Loucy (cell line): Measurements from ENCODE around the gene YTHDF2.

Experiments
- H2AFZ ChIP-seq: fragments of 200-600 bp; sonication (generic); 2 replicates; pipeline ENCODE4 v1.6.0; 2016; ENCODE audit warnings: antibody characterized with exemption, mild to moderate bottlenecking, low read length, moderate library complexity
- H3F3A ChIP-seq: fragments of 200-600 bp; 2 replicates; pipeline ENCODE4 v1.6.0; 2016; ENCODE audit warnings: antibody characterized with exemption, low read depth, mild to moderate bottlenecking
- H3K27me3 ChIP-seq: fragments of 200-600 bp; sonication (generic); 2 replicates; pipeline ENCODE4 v1.6.1; 2014; ENCODE audit warnings: low read length, mild to moderate bottlenecking; ENCODE audit not compliant: insufficient read depth, poor library complexity, severe bottlenecking
- H3K36me3 ChIP-seq: fragments of 200-600 bp; sonication (generic); 2 replicates; pipeline ENCODE4 v1.6.1; 2016; ENCODE audit warnings: low read length; ENCODE audit not compliant: insufficient read depth
- H3K4me1 ChIP-seq: fragments of 200-600 bp; sonication (generic); 2 replicates; pipeline ENCODE4 v1.5.1; 2014; ENCODE audit warnings: low read length, mild to moderate bottlenecking; ENCODE audit not compliant: insufficient read depth, poor library complexity, severe bottlenecking
- H3K4me2 ChIP-seq: fragments of 200-600 bp; sonication (generic); 2 replicates; pipeline ENCODE4 v1.6.0; 2014; ENCODE audit warnings: antibody characterized with exemption, low read length, low read depth, mild to moderate bottlenecking; ENCODE audit not compliant: poor library complexity, severe bottlenecking
- H3K4me3 ChIP-seq: fragments of 200-600 bp; sonication (generic); 2 replicates; pipeline ENCODE4 v1.5.1; 2014; ENCODE audit warnings: low read length, mild to moderate bottlenecking, mixed read lengths; ENCODE audit not compliant: poor library complexity, severe bottlenecking
- H3K79me2 ChIP-seq: fragments of 200-600 bp; sonication (generic); 2 replicates; pipeline ENCODE4 v1.6.1; 2014; ENCODE audit warnings: low read length; ENCODE audit not compliant: insufficient read depth
- H3K9ac ChIP-seq: fragments of 200-600 bp; sonication (generic); 2 replicates; pipeline ENCODE4 v1.6.0; 2014; ENCODE audit warnings: mild to moderate bottlenecking, low read depth, low read length, moderate library complexity; ENCODE audit not compliant: poor library complexity, severe bottlenecking
- H3K9me2 ChIP-seq: fragments of 200-600 bp; sonication (generic); replicated peaks from 2 replicates; pipeline ENCODE4 v1.6.1; 2016; ENCODE audit warnings: low read depth, low read length, mixed read lengths
- H3K9me3 ChIP-seq: fragments of 200-600 bp; sonication (generic); 2 replicates; pipeline ENCODE4 v1.6.1; 2014; ENCODE audit warnings: mild to moderate bottlenecking, antibody characterized with exemption, low read length, low read depth; ENCODE audit not compliant: insufficient read depth
- H4K20me1 ChIP-seq: fragments of 200-600 bp; sonication (generic); 2 replicates; pipeline ENCODE4 v1.6.0; 2014; ENCODE audit warnings: antibody characterized with exemption, low read length, mild to moderate bottlenecking; ENCODE audit not compliant: insufficient read depth, poor library complexity, severe bottlenecking
- EZH2phosphoT487 ChIP-seq: fragments of 200-600 bp; IDR thresholded peaks from 2 replicates; pipeline ENCODE4 v1.6.1; 2018; ENCODE audit warnings: antibody characterized with exemption, mild to moderate bottlenecking, moderate library complexity, borderline replicate concordance
- TF ChIP-seq, protein P1 (sequence below): fragments of 200-600 bp; sonication (generic); conservative IDR thresholded peaks from 2 replicates; pipeline ENCODE4 v1.5.1; 2014; ENCODE audit warnings: mild to moderate bottlenecking, antibody characterized with exemption, low read length

The YTHDF2 gene

DNA sequence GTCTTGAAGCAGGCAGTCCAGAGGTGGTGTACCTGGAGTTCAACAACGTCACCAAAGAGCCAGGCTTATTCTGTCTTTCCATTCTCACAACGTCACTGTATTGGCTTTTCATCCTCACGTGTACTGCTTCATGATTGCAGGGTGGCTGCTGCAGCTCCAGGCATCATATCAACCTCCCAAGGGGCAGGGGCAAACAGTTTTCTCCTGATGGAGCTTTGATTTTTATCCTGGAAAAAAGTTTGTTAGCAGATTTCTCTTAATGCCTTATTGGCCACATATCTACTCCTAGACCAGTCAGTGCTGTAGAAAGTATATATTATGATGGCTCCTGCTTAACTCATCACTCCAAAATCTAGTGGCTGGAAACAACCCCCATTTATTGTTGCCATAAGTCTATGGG, 66.9 kb downstream of the YTHDF2 start:
- no peaks in the 10 kb centered on the region for H3K9me3 ChIP-seq
- H3K9me2 ChIP-seq, result no peaks in the 10 kb centered on the region
- H3K27me3 ChIP-seq, result no peaks in the 10 kb centered on the region
- no peak overlapping the region for H2AFZ ChIP-seq
- no peaks in the 10 kb centered on the region for H3K79me2 ChIP-seq
- no peaks in the 10 kb centered on the region for H3K4me1 ChIP-seq
- no peaks in the 10 kb centered on the region for H3F3A ChIP-seq
- H3K36me3 ChIP-seq, result no peaks in the 10 kb centered on the region
- no peak overlapping the region for H3K4me2 ChIP-seq
- TF ChIP-seq, protein P1, sequence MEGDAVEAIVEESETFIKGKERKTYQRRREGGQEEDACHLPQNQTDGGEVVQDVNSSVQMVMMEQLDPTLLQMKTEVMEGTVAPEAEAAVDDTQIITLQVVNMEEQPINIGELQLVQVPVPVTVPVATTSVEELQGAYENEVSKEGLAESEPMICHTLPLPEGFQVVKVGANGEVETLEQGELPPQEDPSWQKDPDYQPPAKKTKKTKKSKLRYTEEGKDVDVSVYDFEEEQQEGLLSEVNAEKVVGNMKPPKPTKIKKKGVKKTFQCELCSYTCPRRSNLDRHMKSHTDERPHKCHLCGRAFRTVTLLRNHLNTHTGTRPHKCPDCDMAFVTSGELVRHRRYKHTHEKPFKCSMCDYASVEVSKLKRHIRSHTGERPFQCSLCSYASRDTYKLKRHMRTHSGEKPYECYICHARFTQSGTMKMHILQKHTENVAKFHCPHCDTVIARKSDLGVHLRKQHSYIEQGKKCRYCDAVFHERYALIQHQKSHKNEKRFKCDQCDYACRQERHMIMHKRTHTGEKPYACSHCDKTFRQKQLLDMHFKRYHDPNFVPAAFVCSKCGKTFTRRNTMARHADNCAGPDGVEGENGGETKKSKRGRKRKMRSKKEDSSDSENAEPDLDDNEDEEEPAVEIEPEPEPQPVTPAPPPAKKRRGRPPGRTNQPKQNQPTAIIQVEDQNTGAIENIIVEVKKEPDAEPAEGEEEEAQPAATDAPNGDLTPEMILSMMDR, result no peak
- TF ChIP-seq EZH2phosphoT487, result no peak
- no peaks in the 10 kb centered on the region for H4K20me1 ChIP-seq
- no peak overlapping the region for H3K9ac ChIP-seq
- H3K4me3 ChIP-seq, result no peak overlapping the region

DNA sequence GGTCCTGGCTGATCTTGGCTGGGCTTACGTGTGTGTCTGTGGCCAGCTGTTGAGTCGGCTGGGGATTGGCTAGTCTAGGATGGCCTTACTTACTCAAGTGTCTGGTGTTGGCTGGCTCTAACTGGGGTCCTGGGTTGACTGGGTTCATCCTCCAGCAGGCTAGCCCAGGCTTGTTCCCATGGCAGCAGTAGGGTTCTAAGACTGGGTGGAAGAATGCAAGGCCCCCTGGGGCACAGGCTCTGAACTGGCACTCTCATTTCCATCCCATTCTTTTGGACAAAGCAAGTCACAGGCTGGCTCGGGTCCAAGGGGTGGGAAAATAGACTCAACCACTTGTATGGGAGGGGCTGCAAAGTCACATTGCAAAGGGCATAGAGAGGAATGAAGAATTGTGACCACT, 67.3 kb downstream of the YTHDF2 start:
- Histone ChIP-seq H3K9me2 (no peaks in the 10 kb centered on the region), H3K36me3 (no peaks in the 10 kb centered on the region), H3K4me3 (no peak overlapping the region), H3K9me3 (no peaks in the 10 kb centered on the region), H3K27me3 (no peaks in the 10 kb centered on the region), H3F3A (no peaks in the 10 kb centered on the region), H2AFZ (no peak overlapping the region), H3K4me2 (no peak overlapping the region), H3K79me2 (no peaks in the 10 kb centered on the region), H3K4me1 (no peaks in the 10 kb centered on the region), H4K20me1 (no peaks in the 10 kb centered on the region), H3K9ac (no peak overlapping the region)
- TF ChIP-seq EZH2phosphoT487, result no peak
- TF ChIP-seq, protein P1, result no peak

DNA sequence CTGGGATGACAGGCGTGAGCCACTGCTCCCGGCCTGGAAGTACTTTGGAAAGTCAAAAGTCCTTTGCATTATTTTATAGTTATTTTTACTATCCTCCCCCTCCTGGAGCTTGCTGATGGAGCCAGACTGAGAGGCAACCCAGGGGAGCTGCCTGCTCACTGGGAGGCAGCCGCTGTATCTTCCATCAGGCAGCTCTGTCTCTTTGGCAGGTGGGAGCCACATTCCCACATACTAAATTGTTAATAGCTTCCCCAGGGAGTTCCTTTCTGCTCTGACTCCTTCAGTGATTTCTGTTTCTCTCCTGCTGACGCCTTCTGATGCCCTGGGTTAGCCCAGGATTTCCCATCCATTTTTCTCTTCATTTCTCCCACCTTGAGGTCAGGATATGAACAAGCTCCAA, 70.3 kb downstream of the YTHDF2 start:
- H3K9ac ChIP-seq, result no peak overlapping the region
- no peaks in the 10 kb centered on the region for H3K36me3 ChIP-seq
- H2AFZ ChIP-seq, result no peak overlapping the region
- H3K4me2 ChIP-seq, result no peak overlapping the region
- no peaks in the 10 kb centered on the region for H3K79me2 ChIP-seq
- H3K9me3 ChIP-seq, result no peaks in the 10 kb centered on the region
- no peaks in the 10 kb centered on the region for H3F3A ChIP-seq
- no peak for TF ChIP-seq EZH2phosphoT487
- TF ChIP-seq, protein P1, result no peak
- no peaks in the 10 kb centered on the region for H4K20me1 ChIP-seq
- no peak overlapping the region for H3K4me3 ChIP-seq
- no peaks in the 10 kb centered on the region for H3K27me3 ChIP-seq
- H3K9me2 ChIP-seq, result no peaks in the 10 kb centered on the region
- H3K4me1 ChIP-seq, result no peaks in the 10 kb centered on the region
